K562 (cell line): ENCODE results near the gene PEX6.

Experiments
- ATF4 ChIP-seq: fragments of 450-650 bp; formaldehyde crosslinking; IDR thresholded peaks from 2 replicates; pipeline ENCODE4 v1.4.0; 2022; ENCODE audit warnings: mild to moderate bottlenecking, moderate library complexity
- CC2D1A ChIP-seq: fragments of 450-650 bp; IDR thresholded peaks from 2 replicates; pipeline ENCODE4 v1.6.1; 2017; ENCODE audit warnings: mild to moderate bottlenecking
- CREM ChIP-seq: IDR thresholded peaks from 2 replicates; pipeline ENCODE4 v1.6.1; 2014; ENCODE audit warnings: antibody characterized with exemption, low read depth
- CTCF ChIP-seq, 3 experiments: IDR thresholded peaks in 2 of 3; conservative IDR thresholded peaks in 1 of 3; 2 replicates each; pipeline ENCODE4 v1.5.1; 2011 to 2012; ENCODE audit warnings: low read length in 3 of 3, mild to moderate bottlenecking in 3 of 3, control low read depth in 2 of 3, improper control_type of control experiment in 1 of 3, inconsistent platforms in 1 of 3, low read depth in 1 of 3, mixed read lengths in 1 of 3, moderate library complexity in 1 of 3; ENCODE audit not compliant: insufficient read depth in 2 of 3
- MAX ChIP-seq: sonication (generic); formaldehyde crosslinking; IDR thresholded peaks from 2 replicates; pipeline ENCODE4 v1.9.0; 2022; ENCODE audit warnings: mild to moderate bottlenecking, missing genetic modification reagents
- NFE2 ChIP-seq: IDR thresholded peaks from 2 replicates; pipeline ENCODE4 v1.6.1; 2014; ENCODE audit warnings: antibody characterized with exemption, low read depth
- PTRF ChIP-seq: fragments of 450-650 bp; IDR thresholded peaks from 2 replicates; pipeline ENCODE4 v1.6.1; 2016; ENCODE audit warnings: mild to moderate bottlenecking, missing genetic modification characterization, missing compliant biosample characterization
- RAD21 ChIP-seq, 2 experiments: fragments of 250-450 bp in 1 of 2; fragments of 450-650 bp in 1 of 2; sonication (Bioruptor Pico) in 1 of 2; formaldehyde crosslinking in 1 of 2; IDR thresholded peaks in 1 of 2; conservative IDR thresholded peaks in 1 of 2; 2 replicates each; pipeline versions ENCODE4 v1.4.0 to v1.8.0; 2020 to 2022; ENCODE audit warnings: mild to moderate bottlenecking in 2 of 2, moderate library complexity in 1 of 2
- SRSF9 ChIP-seq: fragments of 200-400 bp; formaldehyde crosslinking; IDR thresholded peaks from 2 replicates; pipeline ENCODE4 v1.6.1; 2017; ENCODE audit warnings: low read depth, low read length, borderline replicate concordance
- TBP ChIP-seq: optimal IDR thresholded peaks from 2 replicates; pipeline ENCODE3; 2011; ENCODE audit warnings: low read depth, low read length, improper control_type of control experiment
- TGIF2 ChIP-seq: sonication (generic); formaldehyde crosslinking; IDR thresholded peaks from 2 replicates; pipeline ENCODE4 v1.8.1; 2022; ENCODE audit warnings: mild to moderate bottlenecking, missing genetic modification reagents, moderate library complexity
- USF1 ChIP-seq: sonication (generic); formaldehyde crosslinking; IDR thresholded peaks from 2 replicates; pipeline ENCODE4 v1.9.0; 2022; ENCODE audit warnings: mild to moderate bottlenecking, missing genetic modification reagents
- ZNF318 ChIP-seq, 2 experiments: fragments of 450-650 bp; IDR thresholded peaks; 2 replicates each; pipeline ENCODE4 v1.6.1; 2016; ENCODE audit warnings: mild to moderate bottlenecking in 2 of 2, borderline replicate concordance in 1 of 2, low read depth in 1 of 2, moderate library complexity in 1 of 2

- TF ChIP-seq CREM (no peak), TGIF2 (CRISPR knock-in tag) (no peak), ATF4 (no peak), RAD21 (CRISPR knock-in tag; conservative IDR thresholded peaks at IDR 0.05 in 1 of 2, IDR thresholded peaks at IDR 0.05 in 1 of 2) (no peak), MAX (no peak), USF1 (CRISPR knock-in tag) (no peak), TBP (no peak), SRSF9 (no peak), PTRF (no peak), ZNF318 (IDR thresholded peaks at IDR 0.05; ENCODE audit: borderline replicate concordance in 1 of 2, low read depth in 1 of 2) (no peak), CTCF (IDR thresholded peaks at IDR 0.05 in 2 of 3, conservative IDR thresholded peaks at IDR 0.05 in 1 of 3; ENCODE audit: insufficient read depth in 2 of 3, low read depth in 1 of 3, low read length in 3 of 3) (no peak), NFE2 (no peak), CC2D1A (peak; percentile 40; the same call in 1 of the 2 replicates)
These were observed 2.9 kb upstream of the PEX6 start for GRCh38 chr6:42981836-42982235.
